GM21529 (cell line): ENCODE results near the gene CCDC188.

ENCODE experiments used
- ATAC-seq: cut with Tn5 transposase; IDR thresholded peaks from one replicate; pipeline ENCODE4 v1.9.1; 2021; ENCODE audit not compliant: unreplicated experiment

The CCDC188 gene

GRCh38 chr22:20185750-20186149, 34.9 kb upstream of the CCDC188 start:
- no peak for ATAC-seq

GRCh38 chr22:20184501-20185165, 33.8 kb upstream of the CCDC188 start:
- ATAC-seq: no peak

- ATAC-seq: no peak
Observed at GRCh38 chr22:20183823-20184222, 33.0 kb upstream of the CCDC188 start.

- no peak for ATAC-seq
Observed at GRCh38 chr22:20183101-20183500, 32.2 kb upstream of the CCDC188 start.

- ATAC-seq: no peak
Observed at GRCh38 chr22:20182365-20182764, 31.5 kb upstream of the CCDC188 start.

- ATAC-seq: no peak
Observed at GRCh38 chr22:20181884-20182236, 31.0 kb upstream of the CCDC188 start.

GRCh38 chr22:20181194-20181883, 30.5 kb upstream of the CCDC188 start:
- no peak for ATAC-seq

GRCh38 chr22:20180640-20181039, 29.8 kb upstream of the CCDC188 start:
- ATAC-seq: no peak

GRCh38 chr22:20180245-20180630, 29.4 kb upstream of the CCDC188 start:
- no peak for ATAC-seq

GRCh38 chr22:20179455-20180244, 28.8 kb upstream of the CCDC188 start:
- no peak for ATAC-seq

GRCh38 chr22:20178915-20179227, 28.0 kb upstream of the CCDC188 start:
- no peak for ATAC-seq

- ATAC-seq: no peak
Observed at GRCh38 chr22:20178075-20178914, 27.4 kb upstream of the CCDC188 start.

- no peak for ATAC-seq
Observed at GRCh38 chr22:20177217-20177911, 26.5 kb upstream of the CCDC188 start.

GRCh38 chr22:20176421-20177085, 25.7 kb upstream of the CCDC188 start:
- ATAC-seq: no peak

GRCh38 chr22:20175597-20175900, 24.7 kb upstream of the CCDC188 start:
- ATAC-seq: no peak

GRCh38 chr22:20174785-20175596, 24.1 kb upstream of the CCDC188 start:
- no peak for ATAC-seq

GRCh38 chr22:20173772-20174171, 22.9 kb upstream of the CCDC188 start:
- ATAC-seq: no peak

GRCh38 chr22:20173246-20173645, 22.4 kb upstream of the CCDC188 start:
- no peak for ATAC-seq

GRCh38 chr22:20172141-20172613, 21.3 kb upstream of the CCDC188 start:
- no peak for ATAC-seq
